ENCODE measurements around the gene KIF5A. TPM values are rescaled to one million over a fixed set of nuclear protein-coding genes. Genes with fewer than 3 reads are reported as not detected.

Gene KIF5A
- total and polyA plus RNA-seq, 4 donors, result 34.8 to 224 (median 144) TPM

DNA sequence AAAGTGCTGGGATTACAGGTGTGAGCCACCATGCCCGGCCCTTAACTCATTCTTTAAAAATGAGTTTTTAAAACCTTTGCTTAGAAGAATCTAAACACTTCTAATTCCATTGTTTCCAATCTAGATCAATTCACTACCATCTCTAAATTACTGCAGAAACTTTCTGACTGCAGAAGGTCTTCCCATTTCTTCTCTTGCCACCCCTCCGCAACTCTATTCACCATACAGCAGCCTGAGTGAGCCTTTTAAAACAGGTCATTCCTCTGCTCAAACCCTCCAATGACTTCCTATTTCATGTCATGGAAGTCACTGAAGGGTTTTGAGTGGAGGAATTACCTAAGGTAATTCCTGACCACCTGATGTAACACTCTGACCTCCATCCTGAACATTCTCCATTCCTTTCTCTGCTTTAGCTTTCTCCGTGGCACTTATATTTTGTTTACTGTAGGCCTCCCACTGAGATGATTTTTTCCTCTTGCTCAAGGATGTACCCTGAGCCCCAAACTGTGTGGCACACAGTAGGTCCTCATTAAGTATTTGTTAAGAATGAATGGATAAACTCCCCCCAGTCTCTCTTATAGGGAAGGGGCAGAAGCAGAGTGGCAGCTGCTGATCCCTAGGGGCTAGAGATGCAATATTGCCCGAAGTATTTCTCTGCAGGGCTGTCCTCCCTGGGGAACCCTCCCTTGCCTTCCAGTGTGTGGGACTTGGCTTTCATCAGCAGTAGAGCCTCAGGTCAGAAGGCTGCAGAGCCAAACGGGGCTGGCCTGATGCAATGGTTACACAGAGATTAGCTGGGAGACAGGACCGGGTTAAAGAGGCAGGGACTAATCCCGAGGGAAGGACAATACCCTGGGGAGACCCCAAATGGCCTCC, 30.7 kb upstream of the KIF5A start:
- Histone ChIP-seq H3K27me3 (ENCODE audit: control insufficient read depth, insufficient read depth, low read length) (no peaks in the 10 kb centered on the region), H3K4me1 (ENCODE audit: control insufficient read depth, insufficient read depth, low read length) (peaks cover 44% of the 10 kb centered on the region), H3K27ac (ENCODE audit: low read depth, low read length) (peak overlapping the region; percentile 94), H3K9me3 (ENCODE audit: control insufficient read depth, insufficient read depth, low read length) (no peaks in the 10 kb centered on the region), H3K36me3 (ENCODE audit: control insufficient read depth, insufficient read depth, low read length) (peaks cover 36% of the 10 kb centered on the region), H3K4me3 (ENCODE audit: low read depth, low read length) (peak overlapping the region; percentile 91)
- 31% methylated on average over 7 of the region's 7 CpGs for WGBS (ENCODE audit: insufficient coverage)
- DNase-seq (ENCODE audit: low read depth in 4 of 6, low spot score in 6 of 6), result peak in 1 of 6 donors; percentile 18

DNA sequence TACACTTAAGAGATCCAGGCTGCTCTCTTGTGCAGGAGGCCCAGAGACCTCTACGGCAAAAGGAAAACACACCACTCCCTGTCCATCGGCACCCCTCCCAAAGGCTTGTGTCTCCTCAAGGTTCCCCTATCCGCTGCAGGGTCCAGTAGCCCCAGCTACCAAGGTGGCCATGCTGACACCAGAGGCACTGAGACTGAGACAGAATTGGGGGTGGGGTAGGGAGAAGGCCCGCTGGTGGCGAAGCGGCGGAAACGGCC, 30.1 kb upstream of the KIF5A start:
- 0% methylated on average over 7 of the region's 8 CpGs for WGBS (ENCODE audit: insufficient coverage)
- Histone ChIP-seq H3K4me1 (ENCODE audit: control insufficient read depth, insufficient read depth, low read length) (peaks cover 50% of the 10 kb centered on the region), H3K27me3 (ENCODE audit: control insufficient read depth, insufficient read depth, low read length) (no peaks in the 10 kb centered on the region)

GRCh38 chr12:57520053-57520818, 29.6 kb upstream of the KIF5A start, which contains the start of gene DDIT3:
DDIT3 (minus strand) TSS chr12:57520514; CDS start chr12:57517406, 3,108 bp downstream.
- peaks cover 36% of the 10 kb centered on the region for H3K36me3 ChIP-seq (ENCODE audit: control insufficient read depth, insufficient read depth, low read length)
- H3K4me3 ChIP-seq (ENCODE audit: low read depth, low read length), result peak within 1 kb of the TSS; percentile 91
- WGBS (ENCODE audit: insufficient coverage), result 0% methylated on average over 38 of the region's 52 CpGs
- no peaks in the 10 kb centered on the region for H3K27me3 ChIP-seq (ENCODE audit: control insufficient read depth, insufficient read depth, low read length)
- H3K27ac ChIP-seq (ENCODE audit: low read depth, low read length), result peak within 1 kb of the TSS; percentile 100
- peaks cover 55% of the 10 kb centered on the region for H3K4me1 ChIP-seq (ENCODE audit: control insufficient read depth, insufficient read depth, low read length)
- DNase-seq (ENCODE audit: low read depth in 4 of 6, low spot score in 6 of 6), result peak; percentile 92 to 100 (median 98)
- H3K9me3 ChIP-seq (ENCODE audit: control insufficient read depth, insufficient read depth, low read length), result no peaks in the 10 kb centered on the region

More for the DNA sequence above, 30.1 kb upstream of the KIF5A start:
- Histone ChIP-seq H3K9me3 (ENCODE audit: control insufficient read depth, insufficient read depth, low read length) (no peaks in the 10 kb centered on the region), H3K4me3 (ENCODE audit: low read depth, low read length) (peak overlapping the region; percentile 91), H3K27ac (ENCODE audit: low read depth, low read length) (peak overlapping the region; percentile 94), H3K36me3 (ENCODE audit: control insufficient read depth, insufficient read depth, low read length) (peaks cover 36% of the 10 kb centered on the region)
- DNase-seq (ENCODE audit: low read depth in 4 of 6, low spot score in 6 of 6), result peak in 4 of 6 donors; percentile 3 to 57 (median 19)

GRCh38 chr12:57521525-57522010, 28.3 kb upstream of the KIF5A start:
- peak overlapping the region; percentile 79 for H3K4me3 ChIP-seq (ENCODE audit: low read depth, low read length)
- H3K4me1 ChIP-seq (ENCODE audit: control insufficient read depth, insufficient read depth, low read length), result peaks cover 66% of the 10 kb centered on the region
- H3K27me3 ChIP-seq (ENCODE audit: control insufficient read depth, insufficient read depth, low read length), result no peaks in the 10 kb centered on the region
- WGBS (ENCODE audit: insufficient coverage), result 36% methylated on average over 5 of the region's 17 CpGs
- DNase-seq (ENCODE audit: low read depth in 4 of 6, low spot score in 6 of 6), result peak in 3 of 6 donors; percentile 13 to 60 (median 57)
- no peaks in the 10 kb centered on the region for H3K9me3 ChIP-seq (ENCODE audit: control insufficient read depth, insufficient read depth, low read length)
- peaks cover 40% of the 10 kb centered on the region for H3K36me3 ChIP-seq (ENCODE audit: control insufficient read depth, insufficient read depth, low read length)
- peak overlapping the region; percentile 100 for H3K27ac ChIP-seq (ENCODE audit: low read depth, low read length)

DNA sequence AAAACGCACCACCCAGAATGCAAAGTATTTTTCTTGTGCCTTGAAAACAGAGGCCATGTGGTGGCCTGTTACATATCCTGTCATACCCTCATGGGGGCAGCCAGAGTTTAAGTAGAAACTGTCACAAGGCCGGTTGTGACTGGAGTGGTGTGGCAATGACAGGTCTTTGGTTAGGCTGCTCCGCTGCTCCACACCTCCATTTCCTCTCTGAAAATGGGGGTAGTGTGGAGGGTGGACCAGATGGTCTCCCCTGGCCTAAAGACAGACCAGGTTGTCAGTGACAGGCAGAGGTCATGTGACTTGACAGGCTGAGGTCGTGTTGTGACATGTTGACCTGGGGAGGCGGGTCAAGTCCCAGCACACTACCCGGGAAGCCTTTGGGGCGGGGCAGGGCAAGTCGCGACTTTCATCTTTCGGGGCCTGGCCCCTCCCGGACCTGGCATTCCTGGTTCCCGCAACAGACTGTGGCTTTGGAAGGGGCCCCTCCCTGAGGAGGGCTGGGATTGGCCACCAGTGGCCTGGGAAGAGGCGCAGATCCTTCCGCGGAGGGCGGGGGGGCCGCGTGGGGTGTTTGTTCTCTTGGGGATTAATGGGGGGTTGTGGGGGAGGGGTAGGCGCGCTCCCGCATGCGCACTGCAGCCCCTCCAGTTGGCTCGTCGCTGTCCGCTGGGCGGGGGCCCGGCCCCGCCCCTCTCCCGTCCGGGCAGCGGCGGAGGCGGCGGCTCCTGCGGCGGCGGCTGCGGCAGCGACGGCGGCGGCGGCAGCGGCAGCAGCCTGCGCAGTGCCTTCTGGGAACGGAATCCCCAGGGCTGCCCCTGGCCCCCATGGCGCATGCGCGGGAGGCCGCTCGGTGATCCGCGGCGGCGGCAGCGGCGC, 27.6 kb upstream of the KIF5A start, which contains the start of gene MBD6:
MBD6 (plus strand) TSS at position 814 of the 876 bp plus-strand sequence. CDS start 1,480 bp downstream, outside the sequence.
- DNase-seq (ENCODE audit: low read depth in 4 of 6, low spot score in 6 of 6), result peak; percentile 50 to 94 (median 73)
- Histone ChIP-seq H3K27ac (ENCODE audit: low read depth, low read length) (peak within 1 kb of the TSS; percentile 100), H3K9me3 (ENCODE audit: control insufficient read depth, insufficient read depth, low read length) (no peaks in the 10 kb centered on the region), H3K27me3 (ENCODE audit: control insufficient read depth, insufficient read depth, low read length) (no peaks in the 10 kb centered on the region), H3K4me3 (ENCODE audit: low read depth, low read length) (peak within 1 kb of the TSS; percentile 79), H3K4me1 (ENCODE audit: control insufficient read depth, insufficient read depth, low read length) (peaks cover 66% of the 10 kb centered on the region), H3K36me3 (ENCODE audit: control insufficient read depth, insufficient read depth, low read length) (peaks cover 40% of the 10 kb centered on the region)
- WGBS (ENCODE audit: insufficient coverage), result 1% methylated on average over 54 of the region's 57 CpGs

- peaks cover 66% of the 10 kb centered on the region for H3K4me1 ChIP-seq (ENCODE audit: control insufficient read depth, insufficient read depth, low read length)
- H3K27me3 ChIP-seq (ENCODE audit: control insufficient read depth, insufficient read depth, low read length), result no peaks in the 10 kb centered on the region
- H3K36me3 ChIP-seq (ENCODE audit: control insufficient read depth, insufficient read depth, low read length), result peaks cover 46% of the 10 kb centered on the region
- peak in 3 of 6 donors; percentile 18 to 78 (median 78) for DNase-seq (ENCODE audit: low read depth in 4 of 6, low spot score in 6 of 6)
- no peaks in the 10 kb centered on the region for H3K9me3 ChIP-seq (ENCODE audit: control insufficient read depth, insufficient read depth, low read length)
- peak overlapping the region; percentile 79 for H3K4me3 ChIP-seq (ENCODE audit: low read depth, low read length)
- H3K27ac ChIP-seq (ENCODE audit: low read depth, low read length), result peak overlapping the region; percentile 100
- WGBS (ENCODE audit: insufficient coverage), result 2% methylated on average over 13 of the region's 38 CpGs
Observed at GRCh38 chr12:57522887-57523705, 26.7 kb upstream of the KIF5A start.

DNA sequence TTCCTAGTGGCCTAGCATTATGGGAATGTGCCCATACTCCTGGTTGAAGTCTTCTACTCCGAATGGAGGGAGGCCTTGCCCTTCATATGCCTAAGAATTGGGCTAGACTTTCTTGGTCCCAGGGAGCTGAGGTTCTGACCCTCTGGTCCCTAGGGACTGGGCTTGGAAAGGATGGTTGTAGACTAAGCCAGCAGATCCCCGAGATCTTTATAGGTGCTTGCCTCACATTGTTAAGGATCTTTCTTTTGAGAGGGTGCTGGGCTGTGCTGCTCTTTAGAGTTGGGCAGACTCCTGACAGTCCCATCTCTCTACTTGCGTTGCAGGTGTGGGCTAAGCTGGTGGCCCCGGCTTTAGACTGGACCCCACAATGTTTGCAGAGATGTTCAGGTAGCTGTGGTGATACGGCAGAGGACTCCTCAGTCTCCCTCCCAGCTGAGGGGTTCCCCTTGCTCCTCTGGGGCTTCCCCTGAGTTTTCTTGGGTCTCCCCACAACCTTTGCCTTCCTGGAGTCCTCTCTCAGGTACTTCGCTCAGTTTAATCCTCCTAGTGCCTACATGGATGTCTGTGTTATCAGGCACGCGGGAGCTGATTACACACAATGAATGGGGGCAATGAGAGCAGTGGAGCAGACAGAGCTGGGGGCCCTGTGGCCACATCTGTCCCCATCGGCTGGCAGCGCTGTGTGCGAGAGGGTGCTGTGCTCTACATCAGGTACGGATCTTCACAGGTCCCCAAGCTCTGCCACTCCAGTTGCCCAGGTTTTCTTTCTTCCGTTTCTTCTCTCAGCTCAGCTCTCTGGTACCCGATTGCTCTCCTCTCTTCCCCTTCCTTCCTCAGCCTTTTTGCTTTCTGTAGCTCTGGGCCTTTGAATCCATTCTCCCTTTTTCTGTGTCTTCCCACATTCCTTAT, 25.9 kb upstream of the KIF5A start:
- H3K9me3 ChIP-seq (ENCODE audit: control insufficient read depth, insufficient read depth, low read length), result no peaks in the 10 kb centered on the region
- H3K27me3 ChIP-seq (ENCODE audit: control insufficient read depth, insufficient read depth, low read length), result no peaks in the 10 kb centered on the region
- H3K27ac ChIP-seq (ENCODE audit: low read depth, low read length), result peak overlapping the region; percentile 100
- H3K4me3 ChIP-seq (ENCODE audit: low read depth, low read length), result peak overlapping the region; percentile 79
- no peak for DNase-seq (ENCODE audit: low read depth in 4 of 6, low spot score in 6 of 6)
- WGBS (ENCODE audit: insufficient coverage), result 52% methylated on average over 11 of the region's 14 CpGs
- peaks cover 49% of the 10 kb centered on the region for H3K36me3 ChIP-seq (ENCODE audit: control insufficient read depth, insufficient read depth, low read length)
- H3K4me1 ChIP-seq (ENCODE audit: control insufficient read depth, insufficient read depth, low read length), result peaks cover 59% of the 10 kb centered on the region
